Stimulated activated memory B cell treated with anti-CD40 and anti-IgM and Interleukin-4, amounts not matched to agents 10 μg/mL and 1 μg/mL and 100 μg/mL, for 72 hours (primary cell): ENCODE results near the gene OAT.
A peak's percentile ranks its signal among the peaks of the same experiment; 100 is the strongest.

ENCODE experiments used
- ATAC-seq: fragments of 150-1000 bp; cut with Tn5 transposase; 2 replicates; pipeline ENCODE4 v1.10.0; 2021
- H3K27ac Mint-ChIP-seq: one replicate; pipeline ENCODE4 v1.8.0; 2022; ENCODE audit warnings: mild to moderate bottlenecking, mixed read lengths
- H3K27me3 Mint-ChIP-seq: one replicate; pipeline ENCODE4 v1.8.0; 2022; ENCODE audit warnings: mixed read lengths
- H3K36me3 Mint-ChIP-seq: one replicate; pipeline ENCODE4 v1.8.0; 2022; ENCODE audit warnings: mixed read lengths
- H3K4me1 Mint-ChIP-seq: one replicate; pipeline ENCODE4 v1.8.0; 2022; ENCODE audit warnings: mixed read lengths
- H3K4me3 Mint-ChIP-seq: one replicate; pipeline ENCODE4 v1.8.0; 2022; ENCODE audit warnings: mild to moderate bottlenecking, moderate library complexity, mixed read lengths
- H3K9me3 Mint-ChIP-seq: one replicate; pipeline ENCODE4 v1.8.0; 2022; ENCODE audit warnings: mixed read lengths

Gene OAT

GRCh38 chr10:124418726-124419501 is at the start of gene OAT:
OAT (minus strand) TSS chr10:124418923; CDS start chr10:124412171, 6,752 bp downstream.
- H3K4me1 Mint-ChIP-seq, result peaks cover 11% of the 10 kb centered on the region
- no peaks in the 10 kb centered on the region for H3K9me3 Mint-ChIP-seq
- peak within 1 kb of the TSS; percentile 73 for H3K4me3 Mint-ChIP-seq
- peak; percentile 99 for ATAC-seq
- peak within 1 kb of the TSS; percentile 52 for H3K27ac Mint-ChIP-seq
- peaks cover 16% of the 10 kb centered on the region for H3K27me3 Mint-ChIP-seq
- H3K36me3 Mint-ChIP-seq, result no peaks in the 10 kb centered on the region

- no peak overlapping the region for H3K4me3 Mint-ChIP-seq
- no peak overlapping the region for H3K27ac Mint-ChIP-seq
- H3K27me3 Mint-ChIP-seq, result no peaks in the 10 kb centered on the region
Measured at GRCh38 chr10:124467165-124467564, 48.4 kb upstream of the OAT start.

GRCh38 chr10:124465777-124466488 is 47.2 kb upstream of the OAT start:
- no peaks in the 10 kb centered on the region for H3K9me3 Mint-ChIP-seq
- peaks cover 7% of the 10 kb centered on the region for H3K36me3 Mint-ChIP-seq
- H3K27ac Mint-ChIP-seq, result peak overlapping the region; percentile 95
- no peak for ATAC-seq
- H3K27me3 Mint-ChIP-seq, result no peaks in the 10 kb centered on the region
- peaks cover 31% of the 10 kb centered on the region for H3K4me1 Mint-ChIP-seq
- H3K4me3 Mint-ChIP-seq, result no peak overlapping the region

More at GRCh38 chr10:124467165-124467564, 48.4 kb upstream of the OAT start:
- H3K9me3 Mint-ChIP-seq, result no peaks in the 10 kb centered on the region
- peaks cover 7% of the 10 kb centered on the region for H3K36me3 Mint-ChIP-seq
- ATAC-seq, result no peak
- H3K4me1 Mint-ChIP-seq, result peaks cover 28% of the 10 kb centered on the region

GRCh38 chr10:124465003-124465776 is 46.5 kb upstream of the OAT start:
- no peaks in the 10 kb centered on the region for H3K9me3 Mint-ChIP-seq
- peaks cover 31% of the 10 kb centered on the region for H3K4me1 Mint-ChIP-seq
- peak overlapping the region; percentile 95 for H3K27ac Mint-ChIP-seq
- H3K4me3 Mint-ChIP-seq, result peak overlapping the region; percentile 55
- H3K36me3 Mint-ChIP-seq, result peaks cover 7% of the 10 kb centered on the region
- ATAC-seq, result peak; percentile 52
- H3K27me3 Mint-ChIP-seq, result no peaks in the 10 kb centered on the region

GRCh38 chr10:124464028-124464965 is 45.6 kb upstream of the OAT start:
- Mint-ChIP-seq H3K27me3 (no peaks in the 10 kb centered on the region), H3K36me3 (peaks cover 2% of the 10 kb centered on the region), H3K4me1 (peaks cover 29% of the 10 kb centered on the region), H3K9me3 (no peaks in the 10 kb centered on the region), H3K27ac (peak overlapping the region; percentile 95), H3K4me3 (peak overlapping the region; percentile 55)
- no peak for ATAC-seq

- Mint-ChIP-seq H3K9me3 (no peaks in the 10 kb centered on the region), H3K4me3 (peak overlapping the region; percentile 94), H3K27ac (peak overlapping the region; percentile 87), H3K36me3 (no peaks in the 10 kb centered on the region), H3K4me1 (peaks cover 27% of the 10 kb centered on the region), H3K27me3 (peaks cover 10% of the 10 kb centered on the region)
- ATAC-seq, result no peak
Measured at GRCh38 chr10:124462348-124462695, 43.6 kb upstream of the OAT start.

GRCh38 chr10:124461642-124462347 is 43.1 kb upstream of the OAT start, which contains the start of gene LHPP:
LHPP (plus strand) TSS chr10:124461823; CDS start chr10:124461863, 40 bp downstream.
- peak; percentile 98 for ATAC-seq
- peaks cover 27% of the 10 kb centered on the region for H3K4me1 Mint-ChIP-seq
- no peaks in the 10 kb centered on the region for H3K9me3 Mint-ChIP-seq
- no peaks in the 10 kb centered on the region for H3K36me3 Mint-ChIP-seq
- H3K4me3 Mint-ChIP-seq, result peak within 1 kb of the TSS; percentile 94
- H3K27me3 Mint-ChIP-seq, result peaks cover 13% of the 10 kb centered on the region
- peak within 1 kb of the TSS; percentile 87 for H3K27ac Mint-ChIP-seq

GRCh38 chr10:124460144-124460543 is 41.4 kb upstream of the OAT start:
- peaks cover 16% of the 10 kb centered on the region for H3K4me1 Mint-ChIP-seq

GRCh38 chr10:124459395-124459794 is 40.7 kb upstream of the OAT start:
- Mint-ChIP-seq H3K4me1 (peaks cover 9% of the 10 kb centered on the region), H3K9me3 (no peaks in the 10 kb centered on the region), H3K27ac (no peak overlapping the region), H3K27me3 (peaks cover 34% of the 10 kb centered on the region), H3K4me3 (no peak overlapping the region), H3K36me3 (no peaks in the 10 kb centered on the region)
- no peak for ATAC-seq

More at GRCh38 chr10:124460144-124460543, 41.4 kb upstream of the OAT start:
- ATAC-seq, result no peak
- Mint-ChIP-seq H3K4me3 (no peak overlapping the region), H3K9me3 (no peaks in the 10 kb centered on the region), H3K27ac (no peak overlapping the region), H3K36me3 (no peaks in the 10 kb centered on the region), H3K27me3 (peaks cover 26% of the 10 kb centered on the region)

- Mint-ChIP-seq H3K9me3 (no peaks in the 10 kb centered on the region), H3K27ac (no peak overlapping the region), H3K27me3 (peaks cover 39% of the 10 kb centered on the region), H3K36me3 (no peaks in the 10 kb centered on the region), H3K4me3 (no peak overlapping the region), H3K4me1 (peaks cover 6% of the 10 kb centered on the region)
- no peak for ATAC-seq
Measured at GRCh38 chr10:124458889-124459288, 40.2 kb upstream of the OAT start.

- Mint-ChIP-seq H3K36me3 (no peaks in the 10 kb centered on the region), H3K4me1 (peaks cover 6% of the 10 kb centered on the region), H3K9me3 (no peaks in the 10 kb centered on the region), H3K4me3 (no peak overlapping the region), H3K27me3 (peaks cover 43% of the 10 kb centered on the region), H3K27ac (no peak overlapping the region)
- no peak for ATAC-seq
Measured at GRCh38 chr10:124458473-124458872, 39.8 kb upstream of the OAT start.

- Mint-ChIP-seq H3K36me3 (no peaks in the 10 kb centered on the region), H3K27ac (no peak overlapping the region), H3K27me3 (peaks cover 73% of the 10 kb centered on the region), H3K4me3 (no peak overlapping the region), H3K4me1 (peaks cover 3% of the 10 kb centered on the region), H3K9me3 (no peaks in the 10 kb centered on the region)
- ATAC-seq, result no peak
Measured at GRCh38 chr10:124455441-124455840, 36.7 kb upstream of the OAT start.

GRCh38 chr10:124453960-124454610 is 35.4 kb upstream of the OAT start:
- Mint-ChIP-seq H3K36me3 (no peaks in the 10 kb centered on the region), H3K9me3 (no peaks in the 10 kb centered on the region), H3K27ac (no peak overlapping the region), H3K4me3 (no peak overlapping the region), H3K4me1 (peaks cover 13% of the 10 kb centered on the region), H3K27me3 (peaks cover 82% of the 10 kb centered on the region)
- ATAC-seq, result no peak
